Measurements from ENCODE around the gene BCCIP.

Gene BCCIP

DNA sequence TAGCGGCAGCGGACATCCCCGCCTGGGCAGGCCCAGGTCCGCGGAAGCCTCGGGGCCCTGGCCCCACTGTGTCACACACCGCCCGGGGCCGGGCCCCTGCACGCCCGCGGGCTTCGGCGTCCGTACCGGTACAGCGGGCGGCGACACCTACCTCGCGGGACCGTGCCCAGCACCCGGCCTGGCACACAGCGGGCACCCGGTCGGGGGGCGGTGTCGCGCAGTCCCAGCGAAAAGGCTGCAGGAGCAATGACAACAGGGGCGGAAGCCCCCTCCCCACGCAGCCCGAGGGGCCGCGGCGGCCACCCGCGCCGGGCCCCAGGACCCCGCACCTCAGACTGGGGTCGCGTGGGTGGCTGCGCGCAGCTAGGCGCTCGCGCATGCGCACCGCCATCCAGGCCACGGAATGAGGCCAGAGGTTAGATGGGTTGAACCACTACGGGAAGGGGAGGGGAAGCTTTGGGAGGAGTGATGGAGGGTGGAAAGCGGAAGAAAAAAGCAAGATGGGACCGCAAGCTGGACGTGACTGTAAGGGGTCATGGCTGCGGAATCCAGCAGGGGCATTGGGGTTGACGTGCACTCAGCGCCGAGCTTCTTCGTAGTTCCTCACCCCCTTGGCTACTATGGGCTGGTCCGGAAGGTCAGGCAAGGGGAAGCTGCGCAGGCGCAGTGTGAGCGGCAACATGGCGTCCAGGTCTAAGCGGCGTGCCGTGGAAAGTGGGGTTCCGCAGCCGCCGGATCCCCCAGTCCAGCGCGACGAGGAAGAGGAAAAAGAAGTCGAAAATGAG is at the start of gene BCCIP, which contains the start of gene UROS:
BCCIP (plus strand) TSS at position 669 of the 785 bp plus-strand sequence; CDS start at position 681, 12 bp downstream.
UROS (minus strand) TSS at position 381 of the 785 bp plus-strand sequence. CDS start 6,759 bp downstream, outside the sequence.
- DNase-seq (ENCODE audit: low read depth in 2 of 2), result peak; percentile 93 to 94
- TF ChIP-seq, protein P1, sequence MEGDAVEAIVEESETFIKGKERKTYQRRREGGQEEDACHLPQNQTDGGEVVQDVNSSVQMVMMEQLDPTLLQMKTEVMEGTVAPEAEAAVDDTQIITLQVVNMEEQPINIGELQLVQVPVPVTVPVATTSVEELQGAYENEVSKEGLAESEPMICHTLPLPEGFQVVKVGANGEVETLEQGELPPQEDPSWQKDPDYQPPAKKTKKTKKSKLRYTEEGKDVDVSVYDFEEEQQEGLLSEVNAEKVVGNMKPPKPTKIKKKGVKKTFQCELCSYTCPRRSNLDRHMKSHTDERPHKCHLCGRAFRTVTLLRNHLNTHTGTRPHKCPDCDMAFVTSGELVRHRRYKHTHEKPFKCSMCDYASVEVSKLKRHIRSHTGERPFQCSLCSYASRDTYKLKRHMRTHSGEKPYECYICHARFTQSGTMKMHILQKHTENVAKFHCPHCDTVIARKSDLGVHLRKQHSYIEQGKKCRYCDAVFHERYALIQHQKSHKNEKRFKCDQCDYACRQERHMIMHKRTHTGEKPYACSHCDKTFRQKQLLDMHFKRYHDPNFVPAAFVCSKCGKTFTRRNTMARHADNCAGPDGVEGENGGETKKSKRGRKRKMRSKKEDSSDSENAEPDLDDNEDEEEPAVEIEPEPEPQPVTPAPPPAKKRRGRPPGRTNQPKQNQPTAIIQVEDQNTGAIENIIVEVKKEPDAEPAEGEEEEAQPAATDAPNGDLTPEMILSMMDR (IDR thresholded peaks at IDR 0.05; ENCODE audit: low read depth, low read length), result no peak
- peak within 1 kb of the TSS; percentile 85 to 96 for H3K4me3 ChIP-seq (replicated peaks in 1 of 2; ENCODE audit: low read depth in 2 of 2, low read length in 2 of 2)

- TF ChIP-seq, protein P1 (IDR thresholded peaks at IDR 0.05; ENCODE audit: low read depth, low read length), result no peak
- no peak overlapping the region for H3K4me3 ChIP-seq (replicated peaks in 1 of 2; ENCODE audit: low read depth in 2 of 2, low read length in 2 of 2)
- DNase-seq (ENCODE audit: low read depth in 2 of 2), result no peak
Measured at GRCh38 chr10:125773687-125774543, 49.4 kb upstream of the BCCIP start.

DNA sequence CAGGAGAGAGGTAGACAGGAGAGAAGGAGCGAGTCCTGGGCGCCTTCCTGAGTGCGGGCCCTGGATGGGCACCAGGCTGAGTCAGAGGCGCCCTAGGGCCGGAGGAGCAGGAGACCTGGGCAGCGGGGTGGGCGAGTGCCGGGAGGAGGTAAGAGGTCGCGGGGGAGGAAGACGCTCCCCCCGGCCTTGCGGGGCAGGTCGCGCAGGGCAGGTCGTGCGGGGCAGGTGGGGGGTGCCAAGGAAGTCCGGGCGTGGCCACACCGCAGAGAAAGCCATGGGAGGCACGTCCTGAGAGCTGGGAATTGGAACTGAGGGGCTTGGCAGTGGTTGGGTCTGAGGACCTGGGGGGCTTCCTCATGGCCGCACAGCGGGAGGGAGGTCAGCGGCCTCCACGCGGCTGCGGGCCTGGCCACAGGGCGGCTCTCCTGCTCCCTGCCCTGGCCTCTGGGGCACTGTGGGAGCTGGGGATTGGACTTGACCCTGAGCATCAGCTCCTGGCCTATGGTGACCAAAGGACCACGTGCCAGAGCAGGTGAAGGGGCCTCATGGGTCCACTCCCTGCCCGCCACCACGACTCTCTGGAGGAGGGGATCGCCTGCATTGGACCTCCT is 48.7 kb upstream of the BCCIP start:
- TF ChIP-seq, protein P1 (IDR thresholded peaks at IDR 0.05; ENCODE audit: low read depth, low read length), result no peak
- no peak for DNase-seq (ENCODE audit: low read depth in 2 of 2)
- no peak overlapping the region for H3K4me3 ChIP-seq (replicated peaks in 1 of 2; ENCODE audit: low read depth in 2 of 2, low read length in 2 of 2)

DNA sequence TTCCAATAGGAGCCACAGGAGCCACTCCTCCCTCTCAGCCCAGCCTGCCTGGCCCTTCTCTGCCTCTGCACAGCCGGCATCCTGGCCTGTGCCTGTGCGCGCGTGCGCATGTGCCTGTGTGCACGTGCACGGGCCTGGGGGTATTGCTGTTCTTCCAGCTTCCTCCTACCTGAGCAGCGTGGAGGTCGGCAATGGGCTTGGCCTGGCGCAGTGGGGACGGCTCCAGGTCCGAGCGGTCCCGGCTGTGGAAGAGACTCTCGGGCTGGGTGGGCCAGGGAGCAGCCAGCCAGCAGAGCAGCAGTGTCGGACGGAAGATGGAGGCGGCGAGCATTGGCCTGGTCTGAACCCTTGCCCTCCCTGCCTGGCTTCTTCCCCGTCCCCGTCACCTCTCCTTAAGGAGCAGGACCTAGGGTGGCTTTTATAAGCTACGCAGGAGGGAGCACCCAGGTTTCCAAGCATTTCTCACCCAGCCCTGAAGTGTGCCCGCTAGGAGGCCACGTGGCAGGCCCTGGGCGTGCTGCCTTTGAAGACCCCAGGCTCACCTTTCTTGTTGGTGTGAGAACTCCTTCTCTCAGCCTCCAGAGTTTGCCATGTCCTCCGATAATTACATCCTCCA is 47.7 kb upstream of the BCCIP start, which contains the start of gene MMP21:
MMP21 (minus strand) TSS at position 331 of the 616 bp plus-strand sequence; CDS start at position 331, 0 bp downstream.
- TF ChIP-seq, protein P1 (IDR thresholded peaks at IDR 0.05; ENCODE audit: low read depth, low read length), result no peak
- no peak within 1 kb of the TSS for H3K4me3 ChIP-seq (replicated peaks in 1 of 2; ENCODE audit: low read depth in 2 of 2, low read length in 2 of 2)
- DNase-seq (ENCODE audit: low read depth in 2 of 2), result no peak

- TF ChIP-seq, protein P1 (IDR thresholded peaks at IDR 0.05; ENCODE audit: low read depth, low read length), result no peak
- DNase-seq (ENCODE audit: low read depth in 2 of 2), result no peak
- H3K4me3 ChIP-seq (replicated peaks in 1 of 2; ENCODE audit: low read depth in 2 of 2, low read length in 2 of 2), result no peak overlapping the region
Measured at GRCh38 chr10:125777806-125778205, 45.5 kb upstream of the BCCIP start.

DNA sequence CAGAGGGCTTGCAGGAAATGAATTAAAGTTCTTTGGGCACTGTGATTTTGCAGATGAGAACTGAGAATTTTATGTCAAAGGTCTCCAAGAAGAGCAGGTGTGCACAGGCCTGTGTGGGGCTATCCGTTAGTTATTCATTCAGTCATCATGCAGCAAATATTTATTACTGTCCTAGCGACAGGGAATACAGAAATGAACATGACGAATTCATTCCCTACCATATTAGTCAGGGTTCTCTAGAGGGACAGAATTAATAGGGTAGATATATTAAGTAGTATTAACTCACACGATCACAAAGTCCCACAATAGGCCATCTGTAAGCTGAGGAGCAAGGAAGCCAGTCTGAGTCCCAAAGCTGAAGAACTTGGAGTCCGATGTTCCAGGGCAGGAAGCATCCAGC is 44.8 kb upstream of the BCCIP start:
- TF ChIP-seq, protein P1 (IDR thresholded peaks at IDR 0.05; ENCODE audit: low read depth, low read length), result no peak
- no peak overlapping the region for H3K4me3 ChIP-seq (replicated peaks in 1 of 2; ENCODE audit: low read depth in 2 of 2, low read length in 2 of 2)
- DNase-seq (ENCODE audit: low read depth in 2 of 2), result no peak

All from cardiac fibroblast (primary cell).